ENCODE measurements around the gene PPP2R3B.

Gene PPP2R3B

DNA sequence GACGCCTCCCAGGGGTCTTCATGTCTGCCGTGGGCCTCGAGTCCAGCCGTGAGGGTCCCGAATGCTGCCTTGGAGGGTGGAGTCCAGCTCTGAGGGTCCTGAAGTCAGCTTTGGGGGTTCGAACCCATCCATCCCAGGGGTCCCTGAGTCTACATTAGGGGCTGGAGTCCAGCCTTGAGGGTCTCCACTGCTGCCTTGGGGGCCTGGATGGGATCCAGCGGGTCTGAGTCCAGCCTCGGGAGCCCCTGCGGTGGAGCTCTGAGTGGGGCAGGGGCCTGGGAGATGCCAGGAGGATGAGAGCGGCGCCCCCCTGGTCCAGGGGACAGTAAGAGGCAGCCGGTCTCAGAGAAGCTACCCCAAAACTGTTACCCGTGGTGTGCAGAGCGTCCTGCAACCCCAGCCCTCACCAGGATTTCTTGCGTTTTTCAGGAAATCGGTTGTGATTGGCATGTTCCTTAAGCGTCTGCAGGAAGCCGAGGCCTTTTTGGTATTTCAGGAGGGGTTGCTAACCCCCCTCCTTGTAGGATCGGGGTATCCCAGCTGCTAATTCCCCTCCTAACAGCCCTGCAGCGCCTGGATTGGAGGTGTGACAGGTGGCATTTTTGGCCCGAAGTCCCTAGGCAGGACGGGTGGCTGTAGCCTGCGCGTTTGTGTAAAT, 66.5 kb downstream of the PPP2R3B start:
- no peak overlapping the region for H3K27ac ChIP-seq (ENCODE audit: insufficient read depth, low read depth, low read length, poor library complexity, severe bottlenecking)
- peaks cover 9% of the 10 kb centered on the region for H3K4me1 ChIP-seq (ENCODE audit: control insufficient read depth, insufficient read depth, low read length)
- peak overlapping the region; percentile 78 for H3K4me3 ChIP-seq (ENCODE audit: insufficient read depth, low read depth, low read length)
- peaks cover 3% of the 10 kb centered on the region for H3K36me3 ChIP-seq (ENCODE audit: control insufficient read depth, insufficient read depth, low read length)
- H3K27me3 ChIP-seq (ENCODE audit: control insufficient read depth, insufficient read depth, low read length, poor library complexity, severe bottlenecking) = no peaks in the 10 kb centered on the region
- 17 to 20% methylated on average over 24 of the region's 24 CpGs for WGBS, 2 experiments
- H3K9me3 ChIP-seq (ENCODE audit: control insufficient read depth, low read length) = no peaks in the 10 kb centered on the region

DNA sequence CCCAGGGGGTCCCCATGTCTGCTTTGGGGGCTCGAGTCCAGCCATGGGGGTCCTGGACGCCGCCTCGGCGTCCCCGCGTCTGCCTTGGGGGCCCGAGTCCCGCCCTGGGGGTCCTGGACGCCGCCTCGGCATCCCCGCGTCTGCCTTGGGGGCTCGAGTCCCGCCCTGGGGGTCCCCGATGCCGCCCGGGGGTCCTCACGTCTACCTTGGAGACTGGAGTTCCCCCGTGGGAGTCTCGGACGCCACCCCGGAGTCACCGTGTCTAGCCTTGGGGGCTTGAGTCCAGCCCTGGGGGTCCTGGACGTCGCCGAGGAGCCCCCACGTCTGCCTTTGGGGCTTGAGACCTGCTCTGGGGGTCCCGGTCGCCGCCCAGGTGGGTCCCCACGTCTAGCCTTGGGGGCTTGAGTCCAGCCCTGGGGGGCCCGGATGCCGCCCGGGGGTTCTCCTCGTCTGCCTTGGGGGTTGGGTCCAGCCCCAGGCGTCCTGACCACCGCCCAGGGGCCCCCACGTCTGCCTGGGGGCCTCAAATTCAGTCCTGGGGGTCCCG, 67.1 kb downstream of the PPP2R3B start:
- peaks cover 3% of the 10 kb centered on the region for H3K36me3 ChIP-seq (ENCODE audit: control insufficient read depth, insufficient read depth, low read length)
- H3K4me1 ChIP-seq (ENCODE audit: control insufficient read depth, insufficient read depth, low read length) = peaks cover 9% of the 10 kb centered on the region
- no peaks in the 10 kb centered on the region for H3K27me3 ChIP-seq (ENCODE audit: control insufficient read depth, insufficient read depth, low read length, poor library complexity, severe bottlenecking)
- H3K9me3 ChIP-seq (ENCODE audit: control insufficient read depth, low read length) = no peaks in the 10 kb centered on the region
- 2% methylated on average over 41 of the region's 41 CpGs for WGBS, 2 experiments
- H3K4me3 ChIP-seq (ENCODE audit: insufficient read depth, low read depth, low read length) = peak overlapping the region; percentile 78
- peak overlapping the region; percentile 55 for H3K27ac ChIP-seq (ENCODE audit: insufficient read depth, low read depth, low read length, poor library complexity, severe bottlenecking)

DNA sequence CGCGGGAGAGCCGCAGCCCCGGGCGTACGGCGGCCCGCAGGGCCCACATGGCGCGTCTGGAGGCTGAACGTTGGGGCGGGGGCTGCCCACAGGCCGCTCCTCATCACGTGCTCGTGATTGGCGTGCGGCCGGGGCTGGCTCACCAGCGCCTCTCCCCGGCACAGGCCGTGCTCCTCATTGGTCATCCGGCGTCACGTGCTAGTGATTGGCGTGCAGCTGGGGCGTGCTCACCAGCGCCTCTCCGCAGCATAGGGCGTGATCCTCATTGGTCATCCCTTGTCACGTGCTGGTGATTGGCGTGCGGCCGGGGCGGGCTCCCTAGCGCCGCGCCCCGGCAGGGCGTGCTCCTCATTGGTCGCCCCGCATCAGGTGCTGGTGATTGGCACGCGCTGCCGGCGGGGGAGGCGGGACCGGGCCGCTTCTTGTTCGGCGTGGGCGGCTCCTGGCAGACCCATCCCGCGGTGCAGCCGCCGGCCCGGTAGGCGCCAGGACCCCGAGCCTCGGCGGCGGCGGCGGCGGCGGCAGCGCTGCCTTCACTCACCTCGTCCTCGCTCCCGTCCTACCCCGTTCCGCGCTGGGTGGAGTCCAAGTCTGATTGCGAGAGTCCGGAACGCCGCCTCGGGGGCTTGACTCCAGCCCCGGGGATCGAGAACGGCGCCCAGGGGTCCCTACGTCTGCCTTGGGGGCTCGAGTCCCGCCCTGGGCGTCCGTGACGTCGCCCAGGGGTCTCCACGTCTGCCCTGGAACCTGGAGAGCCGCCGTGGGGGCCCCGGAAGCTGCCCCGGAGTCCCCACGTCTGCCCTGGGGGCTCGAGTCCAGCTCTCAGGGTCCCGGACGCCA, 67.7 kb downstream of the PPP2R3B start, which contains the start of gene GTPBP6:
TSS of gene GTPBP6 (minus strand) at position 58 of the 840 bp plus-strand sequence. CDS start at position 49, 9 bp downstream.
- Histone ChIP-seq H3K4me3 (ENCODE audit: insufficient read depth, low read depth, low read length) (peak within 1 kb of the TSS; percentile 78), H3K27ac (ENCODE audit: insufficient read depth, low read depth, low read length, poor library complexity, severe bottlenecking) (peak within 1 kb of the TSS; percentile 88)
- WGBS, 2 experiments = 0% methylated on average over 97 of the region's 97 CpGs

DNA sequence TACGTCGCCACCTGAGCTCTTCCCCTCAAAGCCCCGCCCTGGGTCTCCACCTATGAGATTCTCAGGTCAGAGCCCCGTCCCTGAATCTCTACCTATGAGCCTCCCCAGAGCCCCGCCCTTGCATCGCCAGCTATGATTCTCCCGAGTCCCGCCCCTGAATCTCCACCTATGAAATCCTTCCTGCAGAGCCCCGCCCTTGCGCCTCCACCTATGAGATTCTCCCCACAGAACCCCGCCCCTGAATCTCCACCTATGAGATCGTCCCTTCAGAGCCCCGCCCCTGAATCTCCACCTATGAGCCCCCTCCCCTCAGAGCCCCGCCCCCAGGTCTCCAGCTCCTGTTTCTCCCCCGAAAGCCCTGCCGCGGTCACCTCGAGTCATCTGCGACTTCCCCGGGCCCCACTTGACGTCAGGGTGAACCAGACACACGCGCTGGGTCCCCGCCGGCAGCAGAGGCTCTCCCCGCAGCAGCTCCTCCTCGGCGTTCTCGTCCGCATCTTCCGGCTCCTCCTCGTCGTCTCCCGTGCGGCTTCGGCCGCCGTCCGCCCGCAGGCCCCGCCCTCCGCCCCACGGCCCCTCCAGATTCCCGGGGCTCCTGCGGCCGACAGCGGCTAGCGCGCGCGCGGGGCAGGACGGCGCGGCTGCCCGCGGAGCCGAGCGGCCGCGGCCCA, 68.5 kb downstream of the PPP2R3B start:
- H3K36me3 ChIP-seq (ENCODE audit: control insufficient read depth, insufficient read depth, low read length) = peaks cover 13% of the 10 kb centered on the region
- peaks cover 9% of the 10 kb centered on the region for H3K4me1 ChIP-seq (ENCODE audit: control insufficient read depth, insufficient read depth, low read length)
- peak overlapping the region; percentile 78 for H3K4me3 ChIP-seq (ENCODE audit: insufficient read depth, low read depth, low read length)
- H3K9me3 ChIP-seq (ENCODE audit: control insufficient read depth, low read length) = no peaks in the 10 kb centered on the region
- WGBS, 2 experiments = 0 to 1% methylated on average over 61 of the region's 61 CpGs
- peak overlapping the region; percentile 88 for H3K27ac ChIP-seq (ENCODE audit: insufficient read depth, low read depth, low read length, poor library complexity, severe bottlenecking)
- no peaks in the 10 kb centered on the region for H3K27me3 ChIP-seq (ENCODE audit: control insufficient read depth, insufficient read depth, low read length, poor library complexity, severe bottlenecking)

More for the DNA sequence above, 67.7 kb downstream of the PPP2R3B start, which contains the start of gene GTPBP6:
- Histone ChIP-seq H3K9me3 (ENCODE audit: control insufficient read depth, low read length) (no peaks in the 10 kb centered on the region), H3K4me1 (ENCODE audit: control insufficient read depth, insufficient read depth, low read length) (peaks cover 9% of the 10 kb centered on the region), H3K36me3 (ENCODE audit: control insufficient read depth, insufficient read depth, low read length) (peaks cover 5% of the 10 kb centered on the region), H3K27me3 (ENCODE audit: control insufficient read depth, insufficient read depth, low read length, poor library complexity, severe bottlenecking) (no peaks in the 10 kb centered on the region)

DNA sequence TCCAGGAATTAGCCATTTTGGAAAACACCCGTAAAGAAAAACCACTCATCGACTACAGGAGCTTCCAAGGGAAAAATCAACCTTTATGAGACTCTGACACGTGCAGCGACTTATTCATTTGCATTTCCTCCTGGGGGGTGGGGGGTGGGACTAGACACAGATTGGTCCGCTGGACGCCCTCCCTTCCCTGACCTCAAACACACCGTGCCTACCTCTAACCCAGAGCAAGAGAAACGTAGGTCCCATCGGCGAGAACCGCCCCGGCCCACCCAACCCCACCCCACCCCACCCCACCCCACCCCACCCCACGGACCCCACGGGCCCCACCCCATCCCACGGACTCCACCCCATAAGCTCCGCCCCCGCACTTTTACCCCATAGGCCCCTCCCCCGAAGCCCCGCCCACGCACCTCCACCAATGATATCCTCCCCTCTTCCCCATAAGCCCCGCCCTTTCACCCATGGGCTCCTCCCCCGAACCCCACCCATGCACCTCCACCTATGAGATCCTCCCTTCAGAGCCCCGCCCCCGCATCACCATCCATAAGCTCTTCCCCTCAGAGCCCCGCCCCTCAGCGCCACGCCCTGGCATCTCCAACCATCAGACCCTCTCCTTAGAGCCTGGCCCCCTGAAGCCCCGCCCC, 69.2 kb downstream of the PPP2R3B start:
- Histone ChIP-seq H3K27ac (ENCODE audit: insufficient read depth, low read depth, low read length, poor library complexity, severe bottlenecking) (no peak overlapping the region), H3K4me1 (ENCODE audit: control insufficient read depth, insufficient read depth, low read length) (peaks cover 9% of the 10 kb centered on the region), H3K36me3 (ENCODE audit: control insufficient read depth, insufficient read depth, low read length) (peaks cover 19% of the 10 kb centered on the region), H3K9me3 (ENCODE audit: control insufficient read depth, low read length) (no peaks in the 10 kb centered on the region), H3K27me3 (ENCODE audit: control insufficient read depth, insufficient read depth, low read length, poor library complexity, severe bottlenecking) (no peaks in the 10 kb centered on the region), H3K4me3 (ENCODE audit: insufficient read depth, low read depth, low read length) (peak overlapping the region; percentile 78)
- 37 to 39% methylated on average over 18 to 23 of the region's 28 CpGs for WGBS, 2 experiments

DNA sequence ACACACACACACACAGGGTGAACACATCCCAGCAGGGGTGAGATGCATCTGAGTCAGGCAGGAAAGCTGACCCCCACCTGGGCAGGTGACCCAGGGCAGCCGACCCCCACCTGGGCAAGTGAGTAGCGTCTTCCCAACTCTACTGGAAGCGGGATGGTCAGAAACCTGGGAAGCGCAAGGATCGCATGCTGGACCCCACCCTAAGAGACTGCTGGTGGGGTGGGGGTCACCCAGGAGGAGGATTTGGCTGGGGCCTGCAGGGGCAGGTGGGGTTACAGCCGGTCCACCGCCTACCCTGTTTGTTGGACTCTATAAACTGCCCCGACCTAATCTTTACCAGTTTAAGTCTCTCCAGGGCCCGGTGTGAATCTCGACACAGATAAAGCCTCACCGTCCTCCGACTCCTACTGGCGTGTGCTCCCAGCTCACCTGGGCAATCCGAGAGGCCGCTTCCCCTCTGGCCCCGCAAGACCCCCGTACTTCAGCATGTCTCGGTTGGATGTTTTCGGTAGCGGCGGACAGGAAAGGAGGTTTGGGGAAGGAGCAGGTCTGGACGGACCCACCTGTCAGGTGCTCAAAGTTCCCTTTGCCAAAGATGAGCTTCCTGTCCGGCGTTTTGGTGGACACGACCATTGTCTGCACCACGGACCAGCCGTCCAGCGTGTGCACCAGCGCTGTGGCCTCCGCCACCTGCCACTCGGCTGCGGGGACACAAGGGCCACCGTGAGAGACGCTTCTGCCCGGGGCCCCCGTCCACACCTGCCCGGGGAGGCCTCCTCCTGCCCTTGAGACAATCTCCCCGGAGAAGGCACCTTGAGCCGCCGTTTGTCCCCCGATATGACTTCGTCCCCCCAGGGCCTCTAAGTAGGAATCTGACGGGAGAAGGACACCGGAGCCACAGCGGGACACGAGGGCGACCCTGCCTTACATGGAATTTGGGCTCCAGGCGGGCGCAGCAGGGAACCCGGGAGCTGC, 70.1 kb downstream of the PPP2R3B start:
- Histone ChIP-seq H3K9me3 (ENCODE audit: control insufficient read depth, low read length) (no peaks in the 10 kb centered on the region), H3K36me3 (ENCODE audit: control insufficient read depth, insufficient read depth, low read length) (peaks cover 27% of the 10 kb centered on the region), H3K27ac (ENCODE audit: insufficient read depth, low read depth, low read length, poor library complexity, severe bottlenecking) (no peak overlapping the region), H3K4me3 (ENCODE audit: insufficient read depth, low read depth, low read length) (no peak overlapping the region), H3K27me3 (ENCODE audit: control insufficient read depth, insufficient read depth, low read length, poor library complexity, severe bottlenecking) (no peaks in the 10 kb centered on the region), H3K4me1 (ENCODE audit: control insufficient read depth, insufficient read depth, low read length) (peaks cover 9% of the 10 kb centered on the region)
- 94 to 95% methylated on average over 50 of the region's 50 CpGs for WGBS, 2 experiments

DNA sequence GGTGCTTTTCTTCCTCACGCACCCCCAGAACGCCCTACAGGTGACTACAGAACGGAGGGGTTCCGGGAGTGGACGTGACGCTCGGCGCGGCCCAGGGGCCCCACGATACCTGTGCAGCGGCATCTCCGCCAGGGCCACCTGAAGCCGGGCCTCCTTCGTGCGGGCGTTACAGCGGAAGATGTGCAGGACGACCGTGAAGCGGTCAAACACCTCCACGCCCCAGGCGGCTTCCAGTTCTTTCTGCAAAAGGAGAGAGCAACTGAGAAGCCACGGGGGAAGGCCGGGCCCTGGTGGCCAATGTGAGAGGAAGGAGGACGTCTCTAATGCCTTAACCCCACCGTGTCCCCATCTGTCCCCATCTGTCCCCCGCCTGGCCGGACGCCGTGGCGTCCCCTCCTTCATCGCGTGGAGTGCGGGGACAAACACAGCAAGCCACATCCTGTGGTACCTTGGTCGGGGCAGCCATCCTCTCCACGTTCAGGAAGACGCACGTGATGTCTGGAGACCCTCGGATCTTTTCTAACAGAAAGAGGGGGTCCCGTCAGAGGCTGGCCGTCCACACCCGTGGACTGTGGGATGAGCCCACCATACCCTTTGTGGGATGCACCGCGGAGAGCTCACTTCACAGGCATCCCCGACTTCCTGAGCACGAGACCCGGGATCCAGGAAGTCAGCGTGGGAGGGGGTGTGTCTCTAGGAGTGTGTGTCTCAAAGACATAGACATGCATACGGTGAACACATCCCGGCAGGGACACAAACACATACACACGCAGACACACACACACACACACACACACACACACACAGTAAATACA, 71.7 kb downstream of the PPP2R3B start:
- H3K36me3 ChIP-seq (ENCODE audit: control insufficient read depth, insufficient read depth, low read length) = peaks cover 33% of the 10 kb centered on the region
- no peaks in the 10 kb centered on the region for H3K4me1 ChIP-seq (ENCODE audit: control insufficient read depth, insufficient read depth, low read length)
- H3K27me3 ChIP-seq (ENCODE audit: control insufficient read depth, insufficient read depth, low read length, poor library complexity, severe bottlenecking) = no peaks in the 10 kb centered on the region
- no peak overlapping the region for H3K4me3 ChIP-seq (ENCODE audit: insufficient read depth, low read depth, low read length)
- H3K9me3 ChIP-seq (ENCODE audit: control insufficient read depth, low read length) = no peaks in the 10 kb centered on the region
- 92 to 93% methylated on average over 51 of the region's 51 CpGs for WGBS, 2 experiments
- no peak overlapping the region for H3K27ac ChIP-seq (ENCODE audit: insufficient read depth, low read depth, low read length, poor library complexity, severe bottlenecking)

DNA sequence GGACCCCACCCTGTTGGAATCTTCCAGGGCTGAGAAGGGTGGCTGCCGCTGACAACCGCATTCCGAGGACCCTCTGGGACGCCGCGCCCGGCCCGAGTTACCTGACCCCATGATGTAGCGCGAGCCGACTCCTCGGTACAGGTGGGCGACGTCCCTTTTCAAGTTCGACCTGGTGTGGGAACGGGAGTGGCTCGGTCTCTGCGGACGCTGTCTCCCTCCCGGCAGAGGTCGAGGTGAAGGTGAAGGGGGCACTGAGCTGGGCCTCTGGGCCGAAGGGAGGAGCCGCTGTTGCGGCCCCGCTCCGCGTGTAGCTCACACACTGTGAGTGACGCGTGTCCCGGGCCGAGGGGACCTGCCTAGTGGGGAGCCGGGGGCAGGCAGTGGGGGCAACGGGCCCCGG, 72.7 kb downstream of the PPP2R3B start:
- Histone ChIP-seq H3K4me1 (ENCODE audit: control insufficient read depth, insufficient read depth, low read length) (no peaks in the 10 kb centered on the region), H3K9me3 (ENCODE audit: control insufficient read depth, low read length) (no peaks in the 10 kb centered on the region), H3K4me3 (ENCODE audit: insufficient read depth, low read depth, low read length) (no peak overlapping the region), H3K27ac (ENCODE audit: insufficient read depth, low read depth, low read length, poor library complexity, severe bottlenecking) (no peak overlapping the region), H3K27me3 (ENCODE audit: control insufficient read depth, insufficient read depth, low read length, poor library complexity, severe bottlenecking) (no peaks in the 10 kb centered on the region), H3K36me3 (ENCODE audit: control insufficient read depth, insufficient read depth, low read length) (peaks cover 33% of the 10 kb centered on the region)
- 96% methylated on average over 34 of the region's 34 CpGs for WGBS, 2 experiments

All from ectodermal cell (in vitro differentiated cells).